ENCODE measurements around the gene CTSW.

GRCh38 chr11:65865550-65866172 lies 14.0 kb upstream of the CTSW start:
- no peak for TF ChIP-seq CTCF (IDR thresholded peaks at IDR 0.05; ENCODE audit: low read length)
- no peak for TF ChIP-seq EZH2 (IDR thresholded peaks at IDR 0.05; ENCODE audit: borderline replicate concordance, low read length)

Data from OCI-LY1 (cell line).